Stimulated activated CD8-positive, alpha-beta memory T cell treated with anti-CD3 and anti-CD28 coated beads, Interleukin-15, amount 100 ng/mL, for 48 hours (primary cell): ENCODE results near the gene C16orf74.
A peak's percentile ranks its signal among the peaks of the same experiment; 100 is the strongest.

Experiments used
- DNase-seq, 2 donors: peaks; one replicate each; pipeline ENCODE4 v3.0.0-alpha.2; 2020; ENCODE audit warnings: low read depth in 2 of 2

C16orf74 gene

GRCh38 chr16:85717393-85718152, 33.3 kb downstream of the C16orf74 start:
- DNase-seq: peak; percentile 17 to 41

- no peak for DNase-seq
Observed at GRCh38 chr16:85716680-85717038, 34.2 kb downstream of the C16orf74 start.

GRCh38 chr16:85716022-85716679, 34.7 kb downstream of the C16orf74 start:
- no peak for DNase-seq

- no peak for DNase-seq
Observed at GRCh38 chr16:85715169-85716021, 35.5 kb downstream of the C16orf74 start.

GRCh38 chr16:85712801-85713200, 38.1 kb downstream of the C16orf74 start:
- no peak for DNase-seq

GRCh38 chr16:85711982-85712587, 38.8 kb downstream of the C16orf74 start:
- no peak for DNase-seq

GRCh38 chr16:85710732-85711131, 40.2 kb downstream of the C16orf74 start:
- no peak for DNase-seq

- no peak for DNase-seq
Observed at GRCh38 chr16:85709766-85710585, 40.9 kb downstream of the C16orf74 start.

GRCh38 chr16:85708338-85708737, 42.6 kb downstream of the C16orf74 start:
- no peak for DNase-seq

- DNase-seq: no peak
Observed at GRCh38 chr16:85707528-85708095, 43.3 kb downstream of the C16orf74 start.

GRCh38 chr16:85706449-85707034, 44.4 kb downstream of the C16orf74 start:
- no peak for DNase-seq

- DNase-seq: no peak
Observed at GRCh38 chr16:85704900-85705846, 45.7 kb downstream of the C16orf74 start.

GRCh38 chr16:85704011-85704410, 46.9 kb downstream of the C16orf74 start:
- no peak for DNase-seq

- DNase-seq: peak in 1 of 2 donors; percentile 4
Observed at GRCh38 chr16:85699628-85700027, 51.3 kb downstream of the C16orf74 start.

- DNase-seq: no peak
Observed at GRCh38 chr16:85698935-85699558, 51.8 kb downstream of the C16orf74 start.

- no peak for DNase-seq
Observed at GRCh38 chr16:85698459-85698891, 52.4 kb downstream of the C16orf74 start.

- no peak for DNase-seq
Observed at GRCh38 chr16:85697431-85697830, 53.5 kb downstream of the C16orf74 start.

GRCh38 chr16:85696781-85697180, 54.1 kb downstream of the C16orf74 start:
- DNase-seq: no peak
